Trophoblast cell (in vitro differentiated cells and primary cell): Measurements from ENCODE around the gene OR51S1.

Experiments
- DNase-seq, 2 donors: peaks; one replicate each; pipeline ENCODE4 v3.0.0-alpha.2; 2016
- H2AFZ ChIP-seq: 2 replicates; pipeline ENCODE4 v1.6.1; 2013; ENCODE audit warnings: low read length, moderate library complexity, mild to moderate bottlenecking; ENCODE audit not compliant: insufficient read depth, poor library complexity
- H2AK5ac ChIP-seq: 2 replicates; pipeline ENCODE4 v1.6.1; 2013; ENCODE audit warnings: mild to moderate bottlenecking, low read length
- H2BK120ac ChIP-seq: 2 replicates; pipeline ENCODE4 v1.6.1; 2013; ENCODE audit warnings: low read length, mild to moderate bottlenecking, moderate library complexity; ENCODE audit not compliant: insufficient read depth, poor library complexity
- H2BK12ac ChIP-seq: 2 replicates; pipeline ENCODE4 v1.6.1; 2013; ENCODE audit warnings: mild to moderate bottlenecking, low read length, moderate library complexity
- H2BK5ac ChIP-seq: 2 replicates; pipeline ENCODE4 v1.6.1; 2013; ENCODE audit warnings: low read length, low read depth, moderate library complexity, mild to moderate bottlenecking; ENCODE audit not compliant: poor library complexity
- H3K14ac ChIP-seq: 2 replicates; pipeline ENCODE4 v1.6.1; 2013; ENCODE audit warnings: mild to moderate bottlenecking, low read length
- H3K18ac ChIP-seq: 2 replicates; pipeline ENCODE4 v1.6.1; 2013; ENCODE audit warnings: mild to moderate bottlenecking, low read length
- H3K23ac ChIP-seq: 2 replicates; pipeline ENCODE4 v1.6.1; 2013; ENCODE audit warnings: low read length
- H3K27ac ChIP-seq: 2 replicates; pipeline ENCODE4 v1.5.1; 2013; ENCODE audit warnings: low read depth, mild to moderate bottlenecking, inconsistent platforms, low read length, moderate library complexity
- H3K27me3 ChIP-seq: 2 replicates; pipeline ENCODE4 v1.6.1; 2013; ENCODE audit warnings: inconsistent platforms, mild to moderate bottlenecking, low read length, moderate library complexity; ENCODE audit not compliant: insufficient read depth
- H3K36me3 ChIP-seq, 2 experiments: 1 replicate in 1 of 2; 2 replicates in 1 of 2; pipeline ENCODE4 v1.6.1; 2013; ENCODE audit warnings: low read length in 2 of 2, mild to moderate bottlenecking in 2 of 2, moderate library complexity in 1 of 2; ENCODE audit not compliant: insufficient read depth in 2 of 2, control insufficient read depth in 1 of 2
- H3K4ac ChIP-seq: 2 replicates; pipeline ENCODE4 v1.6.1; 2013; ENCODE audit warnings: low read depth, mild to moderate bottlenecking, low read length, moderate library complexity
- H3K4me1 ChIP-seq, 2 experiments: 1 replicate in 1 of 2; 2 replicates in 1 of 2; pipeline ENCODE4 v1.6.1; 2013; ENCODE audit warnings: low read length in 2 of 2, mild to moderate bottlenecking in 2 of 2, moderate library complexity in 1 of 2; ENCODE audit not compliant: insufficient read depth in 2 of 2, control insufficient read depth in 1 of 2
- H3K4me2 ChIP-seq: 2 replicates; pipeline ENCODE4 v1.6.1; 2013; ENCODE audit warnings: inconsistent platforms, mild to moderate bottlenecking, low read length, moderate library complexity
- H3K4me3 ChIP-seq: 2 replicates; pipeline ENCODE4 v1.5.1; 2013; ENCODE audit warnings: mild to moderate bottlenecking, low read depth, low read length, inconsistent platforms
- H3K79me1 ChIP-seq: one replicate; pipeline ENCODE4 v1.6.1; 2013; ENCODE audit warnings: low read length
- H3K79me2 ChIP-seq: 2 replicates; pipeline ENCODE4 v1.6.1; 2013; ENCODE audit warnings: low read length, mild to moderate bottlenecking; ENCODE audit not compliant: control insufficient read depth, insufficient read depth, poor library complexity
- H3K9ac ChIP-seq: 2 replicates; pipeline ENCODE4 v1.6.1; 2013; ENCODE audit warnings: mild to moderate bottlenecking, low read length
- H3K9me3 ChIP-seq: 2 replicates; pipeline ENCODE4 v1.6.1; 2013; ENCODE audit warnings: low read depth, mild to moderate bottlenecking, control low read depth, inconsistent platforms, low read length; ENCODE audit not compliant: insufficient read depth
- H4K12ac ChIP-seq: 2 replicates; pipeline ENCODE4 v1.6.1; 2013; ENCODE audit warnings: low read depth, mild to moderate bottlenecking, low read length, moderate library complexity
- H4K8ac ChIP-seq: 2 replicates; pipeline ENCODE4 v1.6.1; 2013; ENCODE audit warnings: low read depth, mild to moderate bottlenecking, low read length, moderate library complexity
- H4K91ac ChIP-seq: one replicate; pipeline ENCODE4 v1.6.1; 2013; ENCODE audit warnings: low read depth, mild to moderate bottlenecking, low read length, moderate library complexity
- WGBS: extraction: QIAGEN DNeasy Blood & Tissue Kit; methylation state at CpG from one replicate; pipeline ENCODE4 v1.1.7; 2013; ENCODE audit warnings: missing lambda C conversion rate; ENCODE audit not compliant: insufficient read length, insufficient coverage; ENCODE audit errors: extremely low coverage; 5-methylcytosine and 5-hydroxymethylcytosine counted together

The OR51S1 gene

DNA sequence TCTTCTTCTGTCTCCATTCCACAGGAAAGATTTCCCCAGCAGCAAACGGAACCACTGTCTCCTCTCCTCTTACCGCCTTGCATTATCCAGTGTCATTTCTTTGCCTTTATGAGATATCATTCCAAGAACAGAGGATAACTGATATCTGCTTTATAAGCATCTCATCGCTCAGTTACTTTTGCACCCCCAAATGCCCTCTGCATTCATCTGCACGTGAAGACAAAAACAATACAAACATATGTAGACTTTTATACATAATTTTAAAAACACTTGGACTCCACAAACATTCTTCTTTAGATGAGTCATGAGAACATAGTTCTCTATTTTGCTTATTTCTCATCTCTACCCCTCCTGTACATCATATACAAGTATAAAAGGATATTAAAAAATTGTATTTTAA lies 32.2 kb upstream of the OR51S1 start:
- H3K4me1 ChIP-seq: peaks cover 0 to 3% of the 10 kb centered on the region in 2 experiments
- no peak overlapping the region for H3K4me2 ChIP-seq
- H3K27ac ChIP-seq: no peak overlapping the region
- no peaks in the 10 kb centered on the region for H3K9me3 ChIP-seq
- no peak overlapping the region for H3K18ac ChIP-seq
- no peak overlapping the region for H3K4ac ChIP-seq
- WGBS: no CpG with 5 or more reads among the region's 4 CpGs
- no peak overlapping the region for H4K12ac ChIP-seq
- no peak overlapping the region for H2BK5ac ChIP-seq
- no peak overlapping the region for H2AFZ ChIP-seq
- no peaks in the 10 kb centered on the region for H3K79me1 ChIP-seq
- no peak overlapping the region for H2AK5ac ChIP-seq
- DNase-seq: no peak
- H3K36me3 ChIP-seq: no peaks in the 10 kb centered on the region
- no peak overlapping the region for H3K14ac ChIP-seq
- no peak overlapping the region for H3K9ac ChIP-seq
- H3K4me3 ChIP-seq: no peak overlapping the region
- no peak overlapping the region for H2BK120ac ChIP-seq
- H3K23ac ChIP-seq: no peak overlapping the region
- no peaks in the 10 kb centered on the region for H3K27me3 ChIP-seq
- no peak overlapping the region for H2BK12ac ChIP-seq
- H4K8ac ChIP-seq: no peak overlapping the region
- no peak overlapping the region for H4K91ac ChIP-seq
- no peaks in the 10 kb centered on the region for H3K79me2 ChIP-seq

- Histone ChIP-seq H3K79me1 (no peaks in the 10 kb centered on the region), H2BK12ac (no peak overlapping the region), H3K9me3 (no peaks in the 10 kb centered on the region), H3K9ac (no peak overlapping the region), H2BK5ac (no peak overlapping the region), H3K4me3 (no peak overlapping the region), H3K27ac (no peak overlapping the region), H2AK5ac (no peak overlapping the region), H3K4ac (no peak overlapping the region), H3K36me3 (no peaks in the 10 kb centered on the region), H4K12ac (no peak overlapping the region), H3K4me2 (no peak overlapping the region), H3K18ac (no peak overlapping the region), H3K4me1 (no peaks in the 10 kb centered on the region), H4K8ac (no peak overlapping the region), H2AFZ (no peak overlapping the region), H3K23ac (no peak overlapping the region), H4K91ac (no peak overlapping the region), H2BK120ac (no peak overlapping the region), H3K27me3 (no peaks in the 10 kb centered on the region), H3K14ac (no peak overlapping the region), H3K79me2 (no peaks in the 10 kb centered on the region)
- no CpG with 5 or more reads among the region's 1 CpG for WGBS
- no peak for DNase-seq
Observed at GRCh38 chr11:4865855-4866254, 16.8 kb upstream of the OR51S1 start.

- Histone ChIP-seq H3K4me3 (no peak overlapping the region), H3K27me3 (no peaks in the 10 kb centered on the region), H3K36me3 (no peaks in the 10 kb centered on the region), H2BK120ac (no peak overlapping the region), H3K14ac (no peak overlapping the region), H3K79me2 (no peaks in the 10 kb centered on the region), H2BK12ac (no peak overlapping the region), H4K12ac (no peak overlapping the region), H2AFZ (no peak overlapping the region), H3K9ac (no peak overlapping the region), H3K23ac (no peak overlapping the region), H4K8ac (no peak overlapping the region), H4K91ac (no peak overlapping the region), H3K4ac (no peak overlapping the region), H2AK5ac (no peak overlapping the region), H3K79me1 (no peaks in the 10 kb centered on the region), H3K27ac (no peak overlapping the region), H2BK5ac (no peak overlapping the region), H3K18ac (no peak overlapping the region), H3K4me2 (no peak overlapping the region), H3K4me1 (no peaks in the 10 kb centered on the region), H3K9me3 (no peaks in the 10 kb centered on the region)
- DNase-seq: no peak
- no CpG with 5 or more reads among the region's 4 CpGs for WGBS
Observed at GRCh38 chr11:4863876-4864275, 14.9 kb upstream of the OR51S1 start.

DNA sequence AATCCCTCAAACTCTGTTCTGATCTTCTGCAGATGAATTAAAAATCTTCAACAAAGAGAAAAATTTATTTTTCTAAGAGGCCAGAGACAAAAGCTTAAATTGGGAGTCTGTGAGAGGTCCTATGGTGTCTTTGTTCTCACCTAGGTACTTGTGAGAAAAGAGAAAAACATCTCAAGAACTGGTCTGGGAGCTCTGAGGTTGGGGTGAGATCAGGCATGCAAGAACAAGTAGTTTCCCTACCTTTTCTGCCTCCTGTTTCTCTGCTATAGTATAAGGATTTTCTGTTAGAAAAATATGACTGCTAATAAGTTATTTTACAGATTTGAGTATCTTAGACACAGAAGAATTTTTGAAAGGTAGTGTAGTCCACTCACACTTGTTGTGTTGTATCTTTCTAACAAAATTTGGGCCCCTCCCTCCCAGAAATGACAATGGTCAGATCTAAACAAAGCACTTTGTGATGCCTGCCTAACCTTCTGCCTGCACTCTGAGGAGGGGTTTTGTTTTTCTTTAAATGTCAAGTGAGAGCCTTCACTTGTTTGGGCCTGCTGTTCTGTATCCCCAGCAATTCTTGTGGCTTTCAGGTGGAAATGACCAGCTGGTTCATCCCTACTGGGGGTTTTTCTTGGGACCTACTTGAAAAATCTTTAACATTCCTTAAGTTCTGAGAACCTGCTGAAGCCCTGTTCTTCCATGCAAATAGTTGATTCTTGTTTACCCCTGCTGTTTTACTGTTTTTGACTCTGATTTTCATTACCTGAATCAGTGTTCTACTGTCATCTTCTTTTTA lies 13.6 kb upstream of the OR51S1 start:
- H2BK120ac ChIP-seq: no peak overlapping the region
- H3K4me1 ChIP-seq: no peaks in the 10 kb centered on the region
- H3K4me3 ChIP-seq: no peak overlapping the region
- H2BK5ac ChIP-seq: no peak overlapping the region
- no peak overlapping the region for H3K4ac ChIP-seq
- no peak overlapping the region for H3K4me2 ChIP-seq
- no peak overlapping the region for H4K8ac ChIP-seq
- H3K9me3 ChIP-seq: no peaks in the 10 kb centered on the region
- H3K79me1 ChIP-seq: no peaks in the 10 kb centered on the region
- no peak overlapping the region for H4K12ac ChIP-seq
- no peaks in the 10 kb centered on the region for H3K27me3 ChIP-seq
- no peak overlapping the region for H2AFZ ChIP-seq
- DNase-seq: no peak
- no peak overlapping the region for H2BK12ac ChIP-seq
- H3K14ac ChIP-seq: no peak overlapping the region
- no peak overlapping the region for H3K9ac ChIP-seq
- no peak overlapping the region for H3K23ac ChIP-seq
- no peak overlapping the region for H3K27ac ChIP-seq
- H3K79me2 ChIP-seq: no peaks in the 10 kb centered on the region
- no peak overlapping the region for H3K18ac ChIP-seq
- H2AK5ac ChIP-seq: no peak overlapping the region
- no peak overlapping the region for H4K91ac ChIP-seq
- no peaks in the 10 kb centered on the region for H3K36me3 ChIP-seq
